GM19035 (cell line): ENCODE measurements around the gene ATP6AP1.
"Not testable (repeated sequence)": the region's sequence is repeated elsewhere in the genome, so short reads cannot be mapped to it uniquely, and the experiment has no call there.

Experiments
- ATAC-seq: cut with Tn5 transposase; IDR thresholded peaks from one replicate; pipeline ENCODE4 v1.9.1; 2021; ENCODE audit not compliant: unreplicated experiment

Gene ATP6AP1

DNA sequence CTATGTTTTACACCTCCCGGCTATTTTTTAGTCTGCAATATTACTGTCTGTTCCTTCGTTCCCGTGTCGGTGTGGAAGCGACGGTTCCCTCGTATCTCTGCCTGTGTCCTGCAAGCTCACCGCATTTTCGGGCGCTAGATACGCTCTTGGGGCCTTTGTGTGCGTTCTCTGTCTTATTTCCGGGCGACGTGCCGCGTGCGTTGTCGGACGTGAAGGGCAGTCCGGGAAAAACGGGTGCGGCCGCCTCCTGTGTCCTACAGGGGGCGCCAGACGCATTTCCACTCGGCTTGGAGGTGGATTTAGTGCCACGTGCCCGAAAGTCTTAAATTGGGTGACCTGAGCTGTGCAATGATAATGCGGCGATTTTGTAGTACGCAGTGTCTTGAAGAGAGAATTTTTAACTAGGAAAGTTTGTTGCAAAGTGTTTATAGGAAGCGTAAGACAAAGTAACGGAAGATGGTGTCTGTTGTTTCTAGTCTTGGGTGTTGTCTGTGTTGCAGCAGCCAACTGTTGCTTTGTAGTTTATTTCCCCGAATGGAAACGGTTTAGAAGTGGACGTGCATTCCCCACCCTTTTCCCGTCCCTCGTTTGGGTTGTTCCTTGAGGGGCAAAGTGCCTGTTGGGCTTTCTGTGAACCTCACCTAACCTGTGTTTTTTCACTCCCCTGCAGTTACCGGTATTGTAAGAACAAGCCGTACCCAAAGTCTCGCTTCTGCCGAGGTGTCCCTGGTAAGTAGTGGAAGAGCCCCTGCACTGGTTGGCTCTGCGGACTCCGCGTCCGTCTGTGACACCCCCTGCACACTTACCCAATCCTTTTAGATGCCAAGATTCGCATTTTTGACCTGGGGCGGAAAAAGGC is 29.6 kb upstream of the ATP6AP1 start:
- peak; percentile 21 for ATAC-seq

DNA sequence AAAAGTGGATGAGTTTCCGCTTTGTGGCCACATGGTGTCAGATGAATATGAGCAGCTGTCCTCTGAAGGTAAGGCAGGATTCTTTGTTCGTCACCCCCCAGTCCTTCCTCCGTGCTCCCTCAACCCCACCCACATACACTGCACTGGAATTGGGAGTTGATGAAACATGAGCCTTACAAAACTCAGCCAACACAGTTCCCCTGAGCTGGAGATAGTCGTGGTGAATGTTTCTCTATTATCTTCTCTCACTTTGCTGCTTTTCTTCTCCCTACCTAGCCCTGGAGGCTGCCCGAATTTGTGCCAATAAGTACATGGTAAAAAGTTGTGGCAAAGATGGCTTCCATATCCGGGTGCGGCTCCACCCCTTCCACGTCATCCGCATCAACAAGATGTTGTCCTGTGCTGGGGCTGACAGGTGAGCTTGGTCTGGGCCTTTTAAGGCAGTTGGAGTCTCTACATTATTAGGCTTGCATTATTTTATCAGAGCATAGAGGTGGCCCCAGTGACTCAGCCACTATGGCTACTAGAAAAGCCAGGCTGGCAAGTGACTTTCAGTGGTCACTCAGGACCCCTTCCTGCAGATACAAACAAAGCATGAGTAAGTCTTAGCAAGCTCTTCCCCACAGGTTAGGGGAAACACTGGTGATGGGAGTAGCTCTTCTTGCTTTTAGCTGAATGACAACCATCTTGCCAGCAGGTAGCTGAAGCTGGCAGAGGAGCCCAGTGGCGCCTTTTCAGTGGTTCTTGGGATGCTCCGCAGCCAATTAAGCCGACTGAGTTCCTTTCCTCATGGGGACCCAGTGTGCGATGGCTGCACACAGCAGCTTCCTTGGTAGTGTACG is 28.7 kb upstream of the ATP6AP1 start:
- ATAC-seq = no peak

DNA sequence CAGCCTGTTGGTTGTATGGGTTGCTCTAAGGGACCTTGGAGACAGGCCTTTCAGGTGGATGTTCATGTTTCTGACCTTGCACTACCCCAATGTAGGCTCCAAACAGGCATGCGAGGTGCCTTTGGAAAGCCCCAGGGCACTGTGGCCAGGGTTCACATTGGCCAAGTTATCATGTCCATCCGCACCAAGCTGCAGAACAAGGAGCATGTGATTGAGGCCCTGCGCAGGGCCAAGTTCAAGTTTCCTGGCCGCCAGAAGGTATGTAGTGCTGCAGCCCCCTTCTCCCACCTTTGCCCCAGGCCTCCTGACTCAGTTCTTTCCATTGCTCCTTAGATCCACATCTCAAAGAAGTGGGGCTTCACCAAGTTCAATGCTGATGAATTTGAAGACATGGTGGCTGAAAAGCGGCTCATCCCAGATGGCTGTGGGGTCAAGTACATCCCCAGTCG is 28.1 kb upstream of the ATP6AP1 start:
- ATAC-seq = not testable (repeated sequence)

DNA sequence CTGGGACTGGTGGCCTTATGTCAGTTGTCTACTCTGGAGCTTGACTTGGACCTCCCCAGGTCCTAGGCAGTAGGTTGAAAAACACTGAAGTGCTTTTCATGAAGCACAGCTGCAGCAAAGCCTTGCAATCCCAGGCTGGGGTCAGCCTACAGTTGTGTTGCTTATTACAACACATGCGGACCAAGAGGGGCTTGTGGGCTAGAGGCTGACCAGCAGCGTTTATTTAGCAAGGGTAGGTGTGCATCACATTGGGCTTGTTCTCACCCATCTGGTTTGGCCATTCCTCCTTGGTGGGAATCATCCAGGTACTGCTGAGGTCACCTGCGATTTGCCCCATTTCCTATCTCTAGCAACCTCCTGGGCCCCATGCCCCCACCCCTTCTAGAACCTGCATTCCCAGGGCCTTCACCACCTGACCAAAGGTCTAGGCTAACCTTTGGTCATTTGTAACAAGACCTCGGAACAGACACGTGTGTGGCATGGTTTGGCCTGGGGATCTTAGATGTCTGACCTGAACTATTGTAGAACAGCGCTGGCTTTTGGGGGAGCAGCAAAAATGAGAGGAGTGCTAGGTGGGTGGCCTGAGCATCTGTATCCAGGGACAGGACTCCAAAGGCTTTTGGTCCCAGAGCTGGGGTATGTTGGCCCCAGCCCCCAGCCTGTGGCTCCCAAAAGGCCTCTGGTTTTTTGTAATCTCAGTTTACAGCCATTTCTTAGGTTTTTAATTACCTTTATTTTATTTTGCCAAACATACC is 27.3 kb upstream of the ATP6AP1 start:
- ATAC-seq = no peak

DNA sequence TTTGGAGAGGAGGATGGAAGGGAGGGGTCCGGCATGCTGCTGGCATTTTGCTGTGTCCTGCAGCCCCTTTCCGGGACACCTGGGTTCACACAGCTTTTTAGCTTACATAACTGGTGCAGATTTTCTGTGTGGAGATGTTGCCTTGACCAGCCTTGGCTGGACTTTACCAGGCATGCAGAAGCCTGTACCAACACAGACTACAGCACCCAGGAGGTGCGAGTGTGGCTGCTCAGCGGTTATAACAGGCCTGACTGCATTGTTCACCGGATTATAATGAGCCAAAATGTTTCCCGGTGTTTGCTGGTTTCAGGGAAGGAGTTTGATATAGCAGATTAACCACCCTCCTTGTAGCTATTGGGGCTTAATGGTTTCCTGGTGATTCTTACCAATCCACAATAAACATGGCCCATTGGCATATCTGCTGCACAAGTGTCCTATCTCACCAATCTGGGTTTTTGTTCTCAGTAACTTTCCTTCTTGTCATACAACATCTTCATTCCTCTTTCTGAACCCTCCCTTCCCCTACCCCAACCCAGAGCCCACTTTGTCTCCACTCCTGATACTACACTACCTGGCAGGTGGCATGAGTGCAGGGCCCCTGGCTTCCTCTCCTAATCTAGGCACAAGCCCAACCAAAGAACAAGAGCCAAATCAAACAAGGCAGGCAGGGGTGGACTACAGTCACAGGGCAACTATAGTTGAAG is 26.4 kb upstream of the ATP6AP1 start:
- ATAC-seq = no peak

DNA sequence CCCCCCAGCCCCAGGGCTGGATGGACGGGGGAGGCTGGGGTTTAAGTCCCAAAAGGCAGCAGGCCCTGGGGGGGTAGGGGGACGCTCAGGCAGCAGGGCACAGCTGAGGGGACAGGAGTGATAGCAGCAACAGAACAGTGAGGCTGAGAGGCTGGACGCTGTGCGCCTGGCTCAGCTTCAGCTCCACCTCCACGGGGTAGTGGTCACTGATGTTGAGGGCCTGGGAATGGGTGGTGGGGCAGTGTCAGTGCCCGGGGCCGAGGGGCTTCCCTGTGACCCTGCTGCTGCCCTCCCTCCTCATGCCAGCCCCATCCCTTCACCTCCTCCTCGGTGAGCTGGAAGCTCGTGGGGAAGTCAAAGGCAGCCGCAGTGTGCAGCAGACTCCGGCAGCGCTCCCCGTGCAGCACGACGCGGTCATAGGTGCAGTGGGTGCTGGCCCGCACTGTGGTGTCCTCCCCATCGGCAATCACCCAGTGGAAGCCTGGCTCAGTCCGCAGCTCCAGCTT is 25.8 kb upstream of the ATP6AP1 start:
- no peak for ATAC-seq

DNA sequence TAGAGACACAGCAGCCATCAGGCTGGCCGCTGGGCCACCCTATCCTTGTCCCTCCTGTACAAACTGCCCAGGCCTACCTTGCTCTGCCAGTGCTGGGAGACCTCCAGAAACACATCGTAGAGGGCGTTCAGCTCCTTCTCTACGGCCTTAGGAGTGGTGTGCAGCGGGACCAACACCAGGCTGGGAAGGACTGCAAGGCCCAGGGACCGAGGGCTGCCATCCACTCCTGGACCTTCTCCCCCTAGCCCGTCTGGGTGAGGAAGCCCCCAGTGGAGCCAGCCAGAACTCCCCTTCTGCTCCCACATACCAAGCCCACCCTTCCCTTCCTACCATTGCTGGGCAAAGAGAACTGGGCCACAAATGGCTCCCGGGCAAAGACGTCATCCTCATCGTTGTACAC is 25.3 kb upstream of the ATP6AP1 start:
- ATAC-seq = no peak

DNA sequence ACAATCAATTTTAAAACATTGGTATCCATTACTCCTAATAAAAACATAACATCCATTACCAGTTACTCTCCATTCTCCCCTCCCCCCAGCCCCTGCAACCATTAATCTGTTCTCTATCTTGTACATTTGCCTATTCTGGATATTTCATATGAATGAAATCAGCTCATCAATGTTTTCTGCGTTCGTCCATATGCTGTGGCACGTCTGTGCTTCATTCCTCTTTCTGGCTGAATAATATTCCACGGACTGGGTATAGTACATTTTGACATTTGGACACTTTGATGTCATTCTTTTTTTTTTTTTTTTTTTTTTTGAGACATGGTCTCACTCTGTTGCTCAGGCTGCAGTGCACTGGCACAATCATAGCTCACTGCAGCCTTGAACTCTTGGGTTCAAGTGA is 24.6 kb upstream of the ATP6AP1 start:
- ATAC-seq = no peak

DNA sequence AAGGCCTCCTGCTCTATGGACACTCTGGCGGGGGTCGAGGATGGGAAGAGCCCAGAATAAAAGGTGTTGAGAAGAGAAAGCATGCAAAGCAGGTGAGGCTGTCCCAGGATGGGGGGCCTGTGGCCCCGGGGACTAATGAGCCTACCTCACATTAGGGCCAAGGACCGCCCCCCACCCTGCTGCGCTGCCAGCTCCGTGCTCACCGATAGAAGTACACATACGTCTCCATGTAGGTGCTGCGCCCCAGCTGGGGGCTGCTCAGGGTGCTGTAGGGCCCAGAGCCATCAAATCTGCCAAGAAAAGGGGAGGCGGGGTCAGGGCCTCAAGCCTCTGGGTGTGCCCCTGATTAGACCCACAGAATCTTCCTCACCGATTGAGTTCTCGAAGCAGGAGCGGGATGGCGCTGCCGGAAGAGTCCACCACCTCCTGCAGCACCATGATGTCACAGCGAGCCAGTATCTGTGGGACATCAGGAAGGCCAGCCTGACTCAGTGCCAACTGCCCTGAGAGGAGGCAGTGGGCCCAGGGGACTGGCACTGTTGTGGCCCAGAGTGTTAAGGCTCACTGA is 23.8 kb upstream of the ATP6AP1 start:
- no peak for ATAC-seq

DNA sequence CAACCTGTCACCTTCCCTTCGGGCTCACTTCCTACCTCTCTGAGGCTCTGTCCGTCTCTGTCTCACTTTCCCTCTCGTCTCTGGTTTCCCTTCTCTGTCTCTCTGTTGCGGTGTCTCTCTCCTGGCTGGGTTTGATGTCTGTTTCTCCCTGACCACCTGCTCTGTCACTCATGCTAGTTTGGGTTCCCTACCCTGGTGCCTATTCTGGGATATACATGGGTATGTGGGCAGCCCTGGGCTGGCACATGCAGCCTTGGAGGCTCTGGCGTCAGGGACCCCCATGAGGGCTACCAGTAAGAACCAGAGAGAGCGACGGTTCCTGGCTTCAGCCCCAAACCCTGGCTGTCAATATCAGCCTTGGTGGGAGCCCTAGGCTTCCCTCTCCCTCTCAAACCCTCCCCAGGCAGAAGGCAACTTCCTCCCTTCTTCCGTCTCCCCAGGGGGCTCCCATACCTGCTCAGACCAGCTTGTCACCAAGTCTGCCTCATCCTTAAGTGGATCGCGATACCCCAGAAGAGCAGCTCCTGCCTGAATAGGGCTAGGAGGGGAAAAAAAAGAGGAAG is 19.7 kb upstream of the ATP6AP1 start:
- no peak for ATAC-seq

DNA sequence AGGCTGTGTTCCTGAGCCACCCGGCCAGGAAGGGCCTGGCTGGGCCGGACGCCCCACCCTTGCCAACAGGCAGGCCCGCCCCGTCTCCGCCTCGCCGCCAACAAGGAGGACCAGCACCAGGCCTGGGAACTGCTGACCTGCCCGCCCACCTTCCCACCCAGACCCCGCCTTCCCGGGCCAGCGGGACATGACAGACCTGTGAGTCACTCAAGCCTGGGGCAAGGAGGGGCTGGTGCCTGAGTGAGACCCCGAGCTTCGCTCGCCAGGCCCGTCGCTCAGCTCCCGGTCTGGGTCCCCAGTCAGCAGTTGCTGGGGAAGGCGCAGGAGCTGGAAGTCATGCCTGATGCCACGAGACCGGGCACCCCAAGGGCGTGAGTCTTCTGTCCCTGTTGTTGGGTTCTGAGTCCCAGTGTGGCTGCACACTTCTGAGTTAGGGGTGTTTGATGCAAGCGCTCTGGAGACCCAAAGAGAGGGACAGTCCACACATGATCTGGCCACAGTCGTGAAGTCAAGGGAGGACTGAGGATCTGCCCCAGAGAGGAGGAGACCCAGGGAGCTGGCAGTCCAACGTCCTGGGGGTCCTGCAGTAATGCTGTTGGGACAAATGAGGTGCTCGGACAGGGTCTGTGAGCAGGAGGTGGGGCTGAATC is 19.1 kb upstream of the ATP6AP1 start, which contains the start of gene DNASE1L1:
TSS of gene DNASE1L1 (minus strand) at position 33 of the 650 bp plus-strand sequence. CDS start 3,686 bp downstream, outside the sequence.
- no peak for ATAC-seq

DNA sequence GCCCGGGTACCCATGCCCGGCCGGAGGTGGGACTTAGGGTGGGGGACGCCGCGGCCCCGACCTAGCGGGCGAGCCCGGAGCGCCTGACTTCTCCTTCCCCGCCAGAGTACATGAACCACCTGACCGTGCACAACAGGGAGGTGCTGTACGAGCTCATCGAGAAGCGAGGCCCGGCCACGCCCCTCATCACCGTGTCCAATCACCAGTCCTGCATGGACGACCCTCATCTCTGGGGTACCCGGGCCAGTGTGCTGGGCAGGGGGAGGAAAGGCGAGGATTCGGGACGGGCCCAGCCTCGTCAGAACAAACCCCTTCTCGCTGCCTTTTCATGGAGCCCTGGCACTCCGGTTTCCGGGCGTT is 16.5 kb upstream of the ATP6AP1 start:
- ATAC-seq = peak; percentile 51

DNA sequence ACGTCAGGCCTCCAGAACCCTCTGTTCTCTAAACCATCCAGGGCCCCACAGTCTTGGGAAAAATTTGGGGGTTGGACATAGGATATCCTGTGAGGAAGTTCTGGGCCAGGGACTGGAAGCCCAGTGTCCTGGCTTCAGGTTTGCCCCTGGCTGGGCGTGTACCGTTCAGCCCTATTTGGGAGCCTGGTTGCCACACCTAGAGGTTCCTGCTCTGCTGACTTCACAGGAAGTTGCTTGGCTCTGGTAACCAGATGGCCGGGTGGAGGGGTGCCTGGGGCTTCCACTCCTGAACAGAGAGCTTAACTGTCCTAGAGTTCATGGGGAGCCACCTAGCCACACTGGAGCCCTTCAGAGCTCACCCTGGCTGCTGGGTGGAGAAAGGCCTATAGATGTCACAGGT is 16.0 kb upstream of the ATP6AP1 start:
- no peak for ATAC-seq

DNA sequence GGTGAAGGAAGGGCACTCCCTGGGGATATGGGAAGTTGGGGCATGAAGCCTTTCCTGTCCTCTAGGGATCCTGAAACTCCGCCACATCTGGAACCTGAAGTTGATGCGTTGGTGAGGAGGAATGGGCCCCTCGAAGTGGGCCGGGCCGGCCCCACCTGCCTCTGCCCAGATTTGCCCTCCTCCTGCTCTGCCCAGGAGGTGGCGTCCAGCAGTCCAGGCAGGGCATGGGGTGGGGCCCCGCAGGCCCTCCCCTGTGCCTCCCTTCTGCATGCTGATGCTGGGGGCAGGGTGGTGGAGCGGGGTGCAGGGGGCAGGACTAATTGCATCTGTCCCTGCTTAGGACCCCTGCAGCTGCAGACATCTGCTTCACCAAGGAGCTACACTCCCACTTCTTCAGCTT is 15.3 kb upstream of the ATP6AP1 start:
- no peak for ATAC-seq

DNA sequence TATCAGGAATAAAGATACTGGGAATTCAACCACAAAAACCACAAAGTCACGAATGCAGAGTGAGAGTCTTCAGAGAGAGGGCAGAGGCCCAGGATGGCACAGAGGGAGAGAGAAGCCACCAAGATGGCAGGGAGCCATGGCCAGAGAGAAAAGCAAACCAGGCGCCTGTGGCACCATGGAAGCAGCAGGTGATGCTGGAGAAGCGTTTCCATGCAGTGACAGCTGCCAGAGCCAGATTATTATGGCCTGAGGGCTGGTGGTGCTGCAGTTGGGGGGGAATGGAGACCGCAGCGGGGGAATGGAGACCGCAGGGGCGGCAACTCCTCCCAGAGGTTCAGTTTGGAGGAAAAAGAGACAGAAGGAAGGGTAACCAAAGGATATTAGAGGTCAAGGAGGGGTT is 11.3 kb upstream of the ATP6AP1 start:
- ATAC-seq = no peak

DNA sequence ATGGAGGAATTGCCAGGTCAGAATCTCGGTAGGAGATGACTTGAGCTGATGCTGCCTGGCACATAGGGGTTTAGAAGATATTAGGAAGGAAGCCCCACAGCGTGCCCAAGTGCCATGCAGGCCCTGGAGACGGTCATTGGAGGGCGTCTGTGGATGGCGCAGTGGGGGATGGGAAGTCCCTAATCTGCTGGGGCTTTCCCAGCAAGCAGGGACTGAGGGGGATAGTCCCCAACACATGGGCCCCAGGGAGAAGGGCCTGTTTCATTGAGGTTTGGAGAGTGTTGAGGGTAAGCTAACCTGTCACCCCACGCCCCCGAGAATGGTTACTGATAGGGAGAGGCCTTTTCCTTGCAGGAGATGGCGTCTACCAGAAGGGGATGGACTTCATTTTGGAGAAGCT is 9.3 kb upstream of the ATP6AP1 start:
- no peak for ATAC-seq

DNA sequence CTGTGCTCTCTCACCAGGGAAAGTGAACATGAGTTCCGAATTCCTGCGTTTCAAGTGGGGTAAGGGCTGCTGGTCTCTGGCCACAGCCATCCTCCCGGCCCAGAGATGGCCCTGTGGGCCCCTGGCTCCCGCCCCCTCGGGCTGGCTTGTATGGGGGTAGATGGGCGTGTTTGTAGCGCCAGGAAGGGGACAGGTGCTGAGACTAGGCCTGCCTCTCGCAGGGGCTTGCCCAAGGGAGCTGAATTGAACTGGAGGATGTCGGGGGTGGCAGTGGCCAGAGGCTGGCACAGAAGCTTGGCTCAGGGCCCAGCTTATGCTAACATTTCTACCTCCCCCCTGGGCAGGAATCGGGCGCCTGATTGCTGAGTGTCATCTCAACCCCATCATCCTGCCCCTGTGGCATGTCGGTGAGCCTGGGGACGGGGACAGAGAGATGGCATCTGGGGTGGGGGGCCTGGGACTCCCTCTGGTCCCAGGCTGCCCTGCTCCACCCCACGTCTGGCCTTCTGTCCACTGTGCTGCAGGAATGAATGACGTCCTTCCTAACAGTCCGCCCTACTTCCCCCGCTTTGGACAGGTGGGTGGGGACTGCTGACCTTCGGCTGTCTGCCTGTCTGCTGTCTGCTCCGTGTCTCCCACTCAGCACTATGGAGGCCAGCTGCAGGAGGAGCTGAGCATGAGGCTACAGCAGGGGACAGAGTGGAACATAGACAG is 8.6 kb upstream of the ATP6AP1 start:
- ATAC-seq = no peak

DNA sequence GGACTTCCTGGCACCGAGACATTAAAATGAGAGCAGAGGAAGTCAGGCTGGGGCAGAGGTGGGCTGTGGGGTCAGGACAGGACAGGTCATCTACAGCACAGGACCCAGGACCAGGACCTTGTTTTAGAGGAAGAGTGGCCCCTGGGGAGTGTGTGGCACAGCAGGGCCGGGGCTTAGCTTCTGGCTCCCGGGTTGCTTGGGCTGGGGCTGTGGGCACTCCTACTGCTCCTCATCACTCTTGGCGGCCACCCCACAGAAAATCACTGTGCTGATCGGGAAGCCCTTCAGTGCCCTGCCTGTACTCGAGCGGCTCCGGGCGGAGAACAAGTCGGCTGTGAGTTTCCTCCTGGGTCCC is 8.1 kb upstream of the ATP6AP1 start:
- no peak for ATAC-seq
